Large intestine (tissue), 3 donors: ENCODE results near the gene ZFP92. TPM values are rescaled to one million over a fixed set of nuclear protein-coding genes. Genes with fewer than 3 reads are reported as not detected.

Experiments
- DNase-seq, 2 donors: peaks; one replicate each; pipeline versions ENCODE4 v3.0.0 to v3.0.0-alpha.2; 2013
- H3K27ac ChIP-seq: one replicate; pipeline ENCODE4 v1.5.1; 2013; ENCODE audit warnings: low read length
- H3K27me3 ChIP-seq: 2 replicates; pipeline ENCODE4 v1.6.1; 2013; ENCODE audit warnings: low read length; ENCODE audit not compliant: control insufficient read depth, insufficient read depth
- H3K36me3 ChIP-seq: 2 replicates; pipeline ENCODE4 v1.6.1; 2013; ENCODE audit warnings: low read length; ENCODE audit not compliant: control insufficient read depth, insufficient read depth
- H3K4me1 ChIP-seq: one replicate; pipeline ENCODE4 v1.6.1; 2013; ENCODE audit warnings: low read length; ENCODE audit not compliant: control insufficient read depth, insufficient read depth
- H3K4me3 ChIP-seq: one replicate; pipeline ENCODE4 v1.5.1; 2013; ENCODE audit warnings: low read length
- H3K9me3 ChIP-seq: one replicate; pipeline ENCODE4 v1.6.1; 2013; ENCODE audit warnings: mild to moderate bottlenecking, low read depth, low read length, moderate library complexity; ENCODE audit not compliant: control insufficient read depth
- WGBS: methylation state at CpG from one replicate; pipeline ENCODE4 v1.1.5; 2013; ENCODE audit warnings: low lambda C conversion rate; ENCODE audit not compliant: insufficient coverage; 5-methylcytosine and 5-hydroxymethylcytosine counted together
- polyA plus RNA-seq: library from polyadenylated mRNA; unstranded; fragments of 120-200 nt; gene quantifications from one replicate; pipeline ENCODE4 v1.2.1, GENCODE V29; 2013

ZFP92 gene
- polyA plus RNA-seq, 1 donor, result 5.0 TPM

GRCh38 chrX:153435845-153436244, 24.6 kb downstream of the ZFP92 start:
- Histone ChIP-seq H3K4me3 (no peak overlapping the region), H3K4me1 (no peaks in the 10 kb centered on the region), H3K9me3 (no peaks in the 10 kb centered on the region), H3K36me3 (no peaks in the 10 kb centered on the region), H3K27ac (no peak overlapping the region), H3K27me3 (no peaks in the 10 kb centered on the region)
- WGBS, result no CpG with 5 or more reads among the region's 3 CpGs
- DNase-seq, result no peak

GRCh38 chrX:153438532-153438931, 27.3 kb downstream of the ZFP92 start:
- no CpG with 5 or more reads among the region's 8 CpGs for WGBS
- Histone ChIP-seq H3K36me3 (no peaks in the 10 kb centered on the region), H3K27ac (no peak overlapping the region), H3K4me1 (no peaks in the 10 kb centered on the region), H3K4me3 (no peak overlapping the region), H3K9me3 (no peaks in the 10 kb centered on the region), H3K27me3 (no peaks in the 10 kb centered on the region)
- peak; percentile 11 to 17 for DNase-seq

DNA sequence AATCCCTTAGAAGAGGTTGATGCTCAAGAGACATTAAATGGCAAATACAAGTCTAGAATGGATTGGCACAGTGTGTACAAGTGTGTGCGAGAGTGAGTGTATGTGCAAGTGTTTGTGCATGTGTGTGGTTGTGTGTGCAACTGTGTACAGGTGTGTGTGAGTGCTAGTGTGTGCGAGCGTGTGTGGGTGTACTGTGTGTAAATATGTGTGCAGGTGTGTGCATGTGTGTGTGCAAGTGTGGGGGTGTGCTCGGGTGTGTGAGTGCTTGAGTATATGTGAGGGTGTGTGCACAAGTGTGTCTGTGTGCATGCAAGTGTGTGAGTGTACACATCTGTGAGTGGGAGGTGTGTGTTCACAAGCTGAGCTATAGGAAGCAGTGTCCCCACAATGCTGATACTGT, 28.7 kb downstream of the ZFP92 start:
- H3K9me3 ChIP-seq, result no peaks in the 10 kb centered on the region
- no peaks in the 10 kb centered on the region for H3K4me1 ChIP-seq
- no peak overlapping the region for H3K27ac ChIP-seq
- DNase-seq, result no peak
- no peak overlapping the region for H3K4me3 ChIP-seq
- H3K36me3 ChIP-seq, result no peaks in the 10 kb centered on the region
- no peaks in the 10 kb centered on the region for H3K27me3 ChIP-seq
- no CpG with 5 or more reads among the region's 4 CpGs for WGBS

- Histone ChIP-seq H3K9me3 (no peaks in the 10 kb centered on the region), H3K4me3 (no peak overlapping the region), H3K4me1 (no peaks in the 10 kb centered on the region), H3K27ac (no peak overlapping the region), H3K36me3 (no peaks in the 10 kb centered on the region), H3K27me3 (no peaks in the 10 kb centered on the region)
- DNase-seq, result no peak
- WGBS, result no CpG with 5 or more reads among the region's 13 CpGs
Observed at GRCh38 chrX:153440556-153441135, 29.4 kb downstream of the ZFP92 start.

DNA sequence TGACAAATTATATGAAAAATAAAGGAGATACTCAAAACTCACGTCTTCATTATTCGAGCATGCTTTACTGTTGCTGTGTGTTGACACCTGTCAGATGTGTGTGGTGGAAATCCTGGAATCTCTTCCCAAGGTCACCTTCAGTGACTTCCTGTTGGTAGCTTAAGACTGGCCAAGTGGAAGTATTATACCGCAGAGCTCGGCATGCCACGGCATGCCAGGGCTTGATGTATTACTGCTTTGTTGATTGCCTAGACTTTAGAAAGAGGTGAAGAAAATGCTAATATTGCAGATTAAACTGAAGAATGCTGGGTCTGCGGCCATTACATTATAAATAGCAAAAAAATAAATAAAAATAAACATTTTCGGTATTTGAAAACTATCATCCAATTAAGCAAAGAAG, 30.0 kb downstream of the ZFP92 start:
- no peaks in the 10 kb centered on the region for H3K4me1 ChIP-seq
- H3K9me3 ChIP-seq, result no peaks in the 10 kb centered on the region
- no peak overlapping the region for H3K4me3 ChIP-seq
- H3K27me3 ChIP-seq, result no peaks in the 10 kb centered on the region
- no peak for DNase-seq
- no peak overlapping the region for H3K27ac ChIP-seq
- whole genome bisulfite sequencing, result no CpG with 5 or more reads among the region's 7 CpGs
- no peaks in the 10 kb centered on the region for H3K36me3 ChIP-seq

DNA sequence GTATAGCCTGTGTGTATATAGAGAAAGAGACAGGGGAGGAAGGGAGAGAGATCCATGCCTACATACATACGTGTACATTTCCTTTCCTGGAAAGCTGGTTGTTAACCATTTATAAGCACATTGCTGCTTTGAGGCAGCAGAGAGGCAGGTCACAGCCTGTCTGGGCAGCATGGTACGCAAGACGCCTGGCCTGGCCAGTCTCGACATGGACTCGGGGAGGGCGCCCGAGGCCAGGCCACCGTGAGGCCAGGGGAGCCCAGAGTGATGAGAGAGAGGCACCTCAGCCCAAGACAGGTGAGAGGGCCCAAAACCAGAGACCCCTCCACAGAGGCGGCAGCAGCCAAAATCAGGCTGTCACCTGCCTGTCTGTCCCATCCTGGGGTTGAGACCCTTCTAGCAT, 30.7 kb downstream of the ZFP92 start:
- Histone ChIP-seq H3K36me3 (no peaks in the 10 kb centered on the region), H3K4me1 (no peaks in the 10 kb centered on the region), H3K4me3 (no peak overlapping the region), H3K27me3 (no peaks in the 10 kb centered on the region), H3K9me3 (no peaks in the 10 kb centered on the region), H3K27ac (no peak overlapping the region)
- DNase-seq, result no peak
- WGBS, result no CpG with 5 or more reads among the region's 9 CpGs

DNA sequence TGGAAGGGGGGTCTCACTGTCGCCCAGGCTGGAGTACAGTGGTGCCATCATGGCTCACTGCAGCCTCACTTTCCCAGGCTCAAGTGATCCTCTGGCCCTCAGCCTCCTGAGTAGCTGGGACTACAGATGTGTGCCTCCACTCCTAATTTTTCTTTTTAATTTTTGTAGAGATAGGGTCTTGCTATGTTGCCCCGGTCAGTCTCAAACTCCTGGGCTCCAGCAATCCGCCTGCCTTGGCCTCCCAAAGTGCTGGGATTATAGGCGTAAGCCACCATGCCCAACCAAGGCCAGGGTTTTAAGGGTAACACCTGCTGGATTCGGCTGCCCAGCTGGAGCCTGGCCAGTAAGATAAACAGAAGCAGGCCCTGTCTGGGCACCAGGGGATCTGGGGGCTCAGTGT, 31.2 kb downstream of the ZFP92 start:
- Histone ChIP-seq H3K36me3 (no peaks in the 10 kb centered on the region), H3K27me3 (no peaks in the 10 kb centered on the region), H3K27ac (no peak overlapping the region), H3K9me3 (no peaks in the 10 kb centered on the region), H3K4me3 (no peak overlapping the region), H3K4me1 (no peaks in the 10 kb centered on the region)
- DNase-seq, result no peak
- no CpG with 5 or more reads among the region's 5 CpGs for WGBS

- no peak for DNase-seq
- Histone ChIP-seq H3K9me3 (no peaks in the 10 kb centered on the region), H3K27ac (no peak overlapping the region), H3K27me3 (no peaks in the 10 kb centered on the region), H3K36me3 (no peaks in the 10 kb centered on the region), H3K4me1 (no peaks in the 10 kb centered on the region), H3K4me3 (no peak overlapping the region)
- WGBS, result no CpG with 5 or more reads among the region's 25 CpGs
Observed at GRCh38 chrX:153443476-153444332, 32.4 kb downstream of the ZFP92 start.

DNA sequence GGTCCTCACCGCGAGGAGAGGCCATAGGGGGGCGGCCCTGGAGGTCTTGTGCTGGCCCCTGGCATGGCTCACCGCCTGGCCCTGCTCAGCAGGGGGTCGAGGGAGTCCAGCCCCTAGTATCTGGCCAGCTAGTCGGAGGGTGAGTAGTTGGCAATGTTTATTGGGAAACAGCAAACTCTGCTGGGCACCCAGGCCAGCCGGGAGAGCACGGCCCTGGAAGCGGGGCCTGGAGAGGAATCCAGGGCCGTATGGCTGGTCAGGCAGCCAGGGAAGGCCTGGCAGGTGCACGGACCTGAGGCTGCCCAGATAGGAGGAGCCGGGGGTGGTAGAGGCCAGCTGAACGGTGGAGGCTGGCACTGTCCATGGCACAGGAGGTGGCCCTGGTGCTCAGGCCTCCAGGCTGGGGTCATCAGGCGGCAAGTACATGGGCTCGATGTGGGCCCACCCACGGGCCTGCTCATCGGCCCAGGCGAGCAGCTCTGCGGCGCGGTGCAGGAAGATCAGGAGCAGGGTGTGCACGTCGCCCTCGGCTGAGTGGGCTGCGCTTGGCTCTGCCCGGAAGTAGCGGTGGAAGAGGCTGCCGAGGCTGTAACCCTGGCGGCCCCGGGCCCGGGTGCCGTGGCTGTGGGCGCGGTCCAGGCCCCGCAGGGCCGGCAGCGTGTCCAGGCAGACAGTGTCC, 33.2 kb downstream of the ZFP92 start:
- Histone ChIP-seq H3K27ac (no peak overlapping the region), H3K4me1 (no peaks in the 10 kb centered on the region), H3K4me3 (no peak overlapping the region), H3K9me3 (no peaks in the 10 kb centered on the region), H3K27me3 (no peaks in the 10 kb centered on the region), H3K36me3 (no peaks in the 10 kb centered on the region)
- no peak for DNase-seq
- no CpG with 5 or more reads among the region's 37 CpGs for WGBS

- Histone ChIP-seq H3K27me3 (no peaks in the 10 kb centered on the region), H3K27ac (no peak overlapping the region), H3K36me3 (no peaks in the 10 kb centered on the region), H3K4me1 (no peaks in the 10 kb centered on the region), H3K9me3 (no peaks in the 10 kb centered on the region), H3K4me3 (no peak overlapping the region)
- no CpG with 5 or more reads among the region's 35 CpGs for WGBS
- DNase-seq, result no peak
Observed at GRCh38 chrX:153445106-153445855, 34.0 kb downstream of the ZFP92 start.
